GM21367 (cell line): ENCODE data around the gene NSD2.
"Not testable (repeated sequence)": the region's sequence is repeated elsewhere in the genome, so short reads cannot be mapped to it uniquely, and the experiment has no call there.

ENCODE experiments used
- ATAC-seq: cut with Tn5 transposase; IDR thresholded peaks from one replicate; pipeline ENCODE4 v1.9.1; 2021; ENCODE audit not compliant: unreplicated experiment

NSD2 gene

GRCh38 chr4:1870578-1871443 lies at the start of gene NSD2:
Gene NSD2, plus strand, starts transcription at chr4:1871393. Its CDS starts 29,262 bp downstream, at chr4:1900655.
- peak; percentile 37 for ATAC-seq

- no peak for ATAC-seq
Observed at GRCh38 chr4:1821679-1822567, 49.3 kb upstream of the NSD2 start.

GRCh38 chr4:1822568-1823544 lies 48.3 kb upstream of the NSD2 start:
- no peak for ATAC-seq

DNA sequence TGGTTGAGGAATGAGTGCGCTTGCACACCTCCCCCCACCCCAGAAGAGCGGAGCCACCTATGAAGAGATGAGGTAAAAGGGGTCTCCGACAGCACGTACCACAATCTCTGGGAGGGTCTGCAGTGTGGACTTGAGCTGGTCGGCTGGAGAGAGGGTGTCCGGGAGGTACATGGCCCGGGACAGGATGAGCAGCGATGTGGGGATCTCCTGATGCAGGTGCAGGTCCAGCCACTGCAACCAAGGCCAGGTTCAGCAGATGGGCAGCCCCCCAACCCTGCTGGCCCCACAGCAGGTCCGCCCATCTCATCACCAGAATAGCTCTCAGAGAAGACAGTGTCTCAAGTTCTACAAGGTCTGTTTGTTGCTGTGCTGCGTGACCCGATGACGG lies 47.7 kb upstream of the NSD2 start:
- ATAC-seq, result no peak

- no peak for ATAC-seq
Observed at GRCh38 chr4:1824746-1825145, 46.4 kb upstream of the NSD2 start.

GRCh38 chr4:1825326-1825725 lies 45.9 kb upstream of the NSD2 start:
- no peak for ATAC-seq

DNA sequence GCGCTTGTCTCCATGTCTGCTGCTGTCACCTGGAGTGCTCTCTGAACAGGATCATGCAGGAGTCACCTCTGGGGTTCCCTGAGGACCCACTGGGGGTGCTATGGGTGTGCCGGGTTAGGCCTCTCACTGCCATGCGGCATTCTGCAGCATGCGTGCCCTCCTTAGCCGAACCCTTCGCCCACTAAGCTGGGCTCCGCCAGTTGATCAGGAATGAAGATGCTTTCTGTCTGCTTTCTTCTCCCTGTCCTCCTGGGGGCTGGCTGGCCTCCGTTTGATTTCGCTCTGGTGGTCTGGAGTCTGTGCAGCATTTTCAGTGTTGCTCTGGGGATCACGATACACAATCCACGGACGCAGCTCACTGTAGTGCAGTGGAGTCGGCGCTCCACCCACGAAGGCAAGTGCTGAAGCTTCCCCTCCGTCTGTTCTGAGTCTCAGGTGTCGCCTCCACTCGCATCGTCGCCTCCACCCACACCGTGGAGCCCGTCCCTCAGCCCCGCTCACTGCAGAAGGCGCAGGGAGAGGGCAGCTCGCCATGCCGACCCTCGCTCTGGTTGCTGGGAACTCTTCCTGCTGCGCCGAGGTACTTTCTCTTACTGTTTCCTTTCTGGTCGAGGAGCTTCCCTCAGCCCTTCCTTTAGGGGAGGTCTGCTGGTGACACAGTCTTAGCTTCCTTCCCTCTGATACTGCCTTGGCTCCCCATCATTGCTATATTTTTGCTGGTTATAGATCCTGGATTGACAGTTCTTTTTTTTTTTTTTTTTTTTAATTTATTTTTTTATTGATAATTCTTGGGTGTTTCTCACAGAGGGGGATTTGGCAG lies 44.5 kb upstream of the NSD2 start:
- ATAC-seq, result no peak

DNA sequence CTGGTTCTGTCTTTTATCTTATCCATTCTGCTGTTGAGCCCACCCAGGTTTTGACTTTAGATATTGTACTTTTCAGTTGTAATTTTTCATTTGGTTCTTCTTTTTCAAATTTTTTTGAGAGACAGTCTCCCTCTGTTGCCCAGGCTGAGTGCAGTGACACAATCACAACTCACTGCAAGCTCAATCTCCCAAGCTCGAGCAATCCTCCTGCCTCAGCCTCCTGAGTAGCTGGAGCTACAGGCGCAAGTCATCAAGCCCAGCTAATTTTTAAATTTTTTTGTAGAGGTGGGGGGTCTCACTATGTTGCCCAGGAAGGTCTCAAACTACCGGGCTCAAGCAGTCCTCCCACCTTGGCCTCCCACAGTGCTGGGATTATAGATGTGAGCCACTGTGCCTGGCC lies 41.0 kb upstream of the NSD2 start:
- ATAC-seq, result no peak

DNA sequence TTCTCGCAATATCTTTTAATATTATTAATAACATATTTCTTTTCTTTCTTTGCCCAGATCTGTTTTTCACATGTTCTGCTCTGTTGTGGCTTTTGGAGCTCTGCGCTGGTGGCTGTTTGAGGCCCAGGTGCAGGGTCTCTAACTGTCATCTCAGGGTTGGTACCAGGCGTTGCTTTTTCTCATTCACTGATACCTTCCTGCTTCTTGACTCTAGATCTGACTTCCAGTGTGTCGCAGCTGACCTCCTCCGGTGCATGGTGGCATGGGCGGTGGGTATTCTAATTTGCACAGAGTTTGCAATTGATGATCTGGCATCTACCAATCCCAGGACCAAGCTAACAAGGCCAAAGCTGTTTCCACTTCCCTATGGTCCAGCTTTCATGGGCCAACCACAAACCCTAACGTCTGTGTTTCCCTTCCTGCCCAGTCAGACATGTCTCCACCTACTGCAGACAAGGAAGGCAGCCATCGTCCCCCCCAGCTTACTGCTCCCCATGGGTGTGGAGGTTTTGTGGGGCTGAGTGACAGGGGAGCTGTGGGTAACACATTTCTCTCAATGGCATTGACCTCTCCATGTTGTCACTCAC lies 40.5 kb upstream of the NSD2 start:
- no peak for ATAC-seq

DNA sequence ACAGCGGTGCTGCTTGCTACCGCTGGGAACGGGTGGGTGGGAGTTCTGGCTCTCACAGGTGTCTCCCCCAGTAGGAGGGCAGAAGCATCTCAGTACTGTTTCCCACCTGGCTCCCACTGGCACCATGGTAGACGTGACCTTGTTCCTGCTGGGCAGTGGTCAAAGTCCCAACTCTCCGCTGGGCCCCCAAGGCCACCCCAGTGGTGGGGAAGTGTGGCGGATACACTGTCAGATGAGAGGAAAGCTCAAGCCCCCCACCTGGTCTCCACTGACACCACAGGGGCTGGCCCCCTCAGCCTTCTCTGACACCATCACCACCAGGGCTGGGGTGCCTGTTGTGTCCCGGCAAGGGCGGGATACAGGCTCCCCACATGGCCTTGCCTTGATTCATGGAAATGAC lies 39.9 kb upstream of the NSD2 start:
- no peak for ATAC-seq

- no peak for ATAC-seq
Observed at GRCh38 chr4:1832690-1833089, 38.5 kb upstream of the NSD2 start.

GRCh38 chr4:1833307-1834046 lies 37.7 kb upstream of the NSD2 start:
- ATAC-seq, result no peak

GRCh38 chr4:1834047-1834775 lies 37.0 kb upstream of the NSD2 start:
- ATAC-seq, result no peak

- ATAC-seq, result not testable (repeated sequence)
Observed at GRCh38 chr4:1835836-1836235, 35.4 kb upstream of the NSD2 start.

DNA sequence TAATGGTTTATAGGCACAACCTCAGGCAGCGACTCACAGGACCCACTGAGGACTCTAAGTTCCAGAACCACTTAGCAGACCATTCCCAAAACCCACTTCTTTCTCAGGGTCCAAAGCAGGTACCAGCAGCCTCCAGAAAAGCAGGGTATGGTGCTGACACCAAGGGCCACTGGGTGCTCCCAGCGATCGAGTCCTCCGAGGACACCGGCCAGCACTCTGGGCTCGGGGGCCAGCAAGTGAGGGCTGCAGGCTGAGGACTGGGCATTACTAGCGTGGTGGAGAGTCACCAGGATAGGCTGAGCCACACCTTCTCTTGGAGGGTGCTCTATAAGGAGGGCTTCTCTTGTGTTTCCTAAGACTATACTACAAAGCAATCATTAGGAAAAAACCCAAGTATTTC lies 34.5 kb upstream of the NSD2 start:
- no peak for ATAC-seq

DNA sequence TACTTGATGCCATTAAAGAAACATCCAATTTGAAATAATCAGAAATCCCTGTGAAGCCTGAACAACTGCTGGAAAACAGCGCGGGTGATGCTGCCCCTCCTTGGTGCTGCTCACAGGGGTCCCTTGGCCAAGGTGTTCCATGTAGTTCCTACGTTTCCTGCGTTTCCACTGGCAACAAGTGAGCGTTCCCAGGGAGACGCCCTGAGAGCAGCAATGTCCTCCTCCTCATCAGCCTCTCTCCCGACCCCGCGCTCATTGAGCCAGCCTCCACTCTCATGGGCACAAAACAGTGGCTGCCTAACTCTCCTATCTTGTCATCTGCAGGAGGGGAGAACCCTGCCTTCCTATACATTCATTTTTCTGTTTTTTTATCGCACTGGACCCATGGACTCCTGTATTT lies 34.1 kb upstream of the NSD2 start:
- no peak for ATAC-seq

DNA sequence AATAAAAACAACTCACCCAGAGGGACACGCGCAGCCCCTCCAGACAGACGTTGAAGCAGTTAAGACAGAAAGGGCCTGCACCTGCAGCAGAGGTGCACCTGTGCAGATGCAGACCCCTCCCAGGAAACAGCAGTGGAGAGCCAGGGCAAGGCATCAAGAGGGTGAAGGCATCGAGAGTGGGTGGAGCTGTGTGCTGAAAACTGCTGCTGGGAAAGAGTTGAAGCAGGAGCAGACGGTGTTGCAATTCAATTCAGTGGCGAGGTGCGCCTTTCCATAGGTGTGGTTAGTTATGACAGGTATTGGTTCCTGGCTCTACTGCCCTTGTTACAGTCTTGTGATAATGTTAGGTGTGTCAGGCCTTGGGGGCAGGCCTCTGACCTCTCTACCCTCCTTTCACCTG lies 31.9 kb upstream of the NSD2 start:
- no peak for ATAC-seq

GRCh38 chr4:1841201-1841886 lies 29.8 kb upstream of the NSD2 start:
- ATAC-seq, result no peak
